Brain pericyte (primary cell): Measurements from ENCODE around the gene POLD1.

Experiments
- DNase-seq: peaks from one replicate; pipeline ENCODE4 v3.0.0-alpha.2; 2012; ENCODE audit warnings: low read depth, low spot score

Gene POLD1

GRCh38 chr19:50418176-50419021 lies 34.3 kb downstream of the POLD1 start, which contains the start of gene SPIB:
TSS of gene SPIB (plus strand) at chr19:50418938. CDS start at chr19:50418963, 25 bp downstream.
- DNase-seq: no peak

- no peak for DNase-seq
Measured at GRCh38 chr19:50419022-50419579, 35.0 kb downstream of the POLD1 start.

GRCh38 chr19:50419580-50420035 lies 35.5 kb downstream of the POLD1 start:
- DNase-seq: no peak

GRCh38 chr19:50420127-50420526 lies 36.0 kb downstream of the POLD1 start:
- no peak for DNase-seq

- no peak for DNase-seq
Measured at GRCh38 chr19:50420808-50421207, 36.7 kb downstream of the POLD1 start.

GRCh38 chr19:50422397-50423278 lies 38.5 kb downstream of the POLD1 start:
- no peak for DNase-seq

GRCh38 chr19:50423279-50424113 lies 39.3 kb downstream of the POLD1 start:
- DNase-seq: no peak

- DNase-seq: no peak
Measured at GRCh38 chr19:50425581-50425980, 41.4 kb downstream of the POLD1 start.

GRCh38 chr19:50427318-50427925 lies 43.3 kb downstream of the POLD1 start:
- DNase-seq: no peak

GRCh38 chr19:50427997-50428425 lies 43.9 kb downstream of the POLD1 start:
- peak; percentile 44 for DNase-seq

GRCh38 chr19:50428772-50429463 lies 44.8 kb downstream of the POLD1 start:
- no peak for DNase-seq

- no peak for DNase-seq
Measured at GRCh38 chr19:50430888-50431342, 46.8 kb downstream of the POLD1 start.

- DNase-seq: peak; percentile 47
Measured at GRCh38 chr19:50431343-50432220, 47.4 kb downstream of the POLD1 start.

GRCh38 chr19:50432221-50433028 lies 48.3 kb downstream of the POLD1 start, which contains the start of gene MYBPC2:
TSS of gene MYBPC2 (plus strand) at chr19:50432892. CDS start at chr19:50432954, 62 bp downstream.
- no peak for DNase-seq

GRCh38 chr19:50433201-50434180 lies 49.3 kb downstream of the POLD1 start:
- DNase-seq: no peak

- no peak for DNase-seq
Measured at GRCh38 chr19:50434525-50434924, 50.4 kb downstream of the POLD1 start.

- DNase-seq: no peak
Measured at GRCh38 chr19:50435221-50435620, 51.1 kb downstream of the POLD1 start.
